ENCODE data around the gene MYO15A.

The MYO15A gene

GRCh38 chr17:18129041-18129502, 20.5 kb downstream of the MYO15A start:
- TF ChIP-seq EZH2 (optimal IDR thresholded peaks at IDR 0.05; ENCODE audit: low read depth, low read length): no peak
- no peak for TF ChIP-seq CTCF (IDR thresholded peaks at IDR 0.05; ENCODE audit: low read length)
- TF ChIP-seq EZH2phosphoT487 (IDR thresholded peaks at IDR 0.05; ENCODE audit: low read length): no peak

GRCh38 chr17:18132711-18133110, 24.2 kb downstream of the MYO15A start:
- no peaks in the 10 kb centered on the region for H3K4me1 ChIP-seq (ENCODE audit: low read length)
- H3K79me2 ChIP-seq (ENCODE audit: low read length): no peaks in the 10 kb centered on the region
- no peak overlapping the region for H3K4me3 ChIP-seq (ENCODE audit: low read length)
- no peak overlapping the region for H2AFZ ChIP-seq (ENCODE audit: low read length)
- H3K27ac ChIP-seq (ENCODE audit: low read length): no peak overlapping the region
- no peaks in the 10 kb centered on the region for H4K20me1 ChIP-seq (ENCODE audit: insufficient read depth, low read length)
- no peaks in the 10 kb centered on the region for H3K27me3 ChIP-seq (replicated peaks; ENCODE audit: insufficient read depth, low read length)
- H3K9me3 ChIP-seq (replicated peaks; ENCODE audit: insufficient read depth, low read length): no peaks in the 10 kb centered on the region
- no peaks in the 10 kb centered on the region for H3F3A ChIP-seq (ENCODE audit: insufficient read depth, low read length)
- no peak for TF ChIP-seq EZH2 (optimal IDR thresholded peaks at IDR 0.05; ENCODE audit: low read depth, low read length)
- no peak for TF ChIP-seq EZH2phosphoT487 (IDR thresholded peaks at IDR 0.05; ENCODE audit: low read length)
- no peak for TF ChIP-seq CTCF (IDR thresholded peaks at IDR 0.05; ENCODE audit: low read length)
- H3K36me3 ChIP-seq (replicated peaks; ENCODE audit: insufficient read depth, low read length): no peaks in the 10 kb centered on the region
- no peak overlapping the region for H3K9ac ChIP-seq (ENCODE audit: low read length)
- H3K9me2 ChIP-seq (replicated peaks; ENCODE audit: insufficient read depth, low read length): no peaks in the 10 kb centered on the region
- no peak overlapping the region for H3K4me2 ChIP-seq (ENCODE audit: low read depth, low read length)
- no peak for DNase-seq

More at GRCh38 chr17:18129041-18129502, 20.5 kb downstream of the MYO15A start:
- H3K79me2 ChIP-seq (ENCODE audit: low read length): no peaks in the 10 kb centered on the region
- DNase-seq: no peak
- H2AFZ ChIP-seq (ENCODE audit: low read length): no peak overlapping the region
- no peak overlapping the region for H3K4me3 ChIP-seq (ENCODE audit: low read length)
- no peaks in the 10 kb centered on the region for H3K9me3 ChIP-seq (replicated peaks; ENCODE audit: insufficient read depth, low read length)
- H4K20me1 ChIP-seq (ENCODE audit: insufficient read depth, low read length): no peaks in the 10 kb centered on the region
- no peak overlapping the region for H3K9ac ChIP-seq (ENCODE audit: low read length)
- H3K27me3 ChIP-seq (replicated peaks; ENCODE audit: insufficient read depth, low read length): peaks cover 11% of the 10 kb centered on the region; the same call in 1 of the 2 replicates
- H3F3A ChIP-seq (ENCODE audit: insufficient read depth, low read length): no peaks in the 10 kb centered on the region
- H3K27ac ChIP-seq (ENCODE audit: low read length): no peak overlapping the region
- no peaks in the 10 kb centered on the region for H3K4me1 ChIP-seq (ENCODE audit: low read length)
- no peaks in the 10 kb centered on the region for H3K36me3 ChIP-seq (replicated peaks; ENCODE audit: insufficient read depth, low read length)
- H3K9me2 ChIP-seq (replicated peaks; ENCODE audit: insufficient read depth, low read length): no peaks in the 10 kb centered on the region
- H3K4me2 ChIP-seq (ENCODE audit: low read depth, low read length): no peak overlapping the region

GRCh38 chr17:18136357-18136756, 27.8 kb downstream of the MYO15A start:
- Histone ChIP-seq H3K27ac (ENCODE audit: low read length) (no peak overlapping the region), H3K9ac (ENCODE audit: low read length) (no peak overlapping the region), H4K20me1 (ENCODE audit: insufficient read depth, low read length) (no peaks in the 10 kb centered on the region), H3K27me3 (replicated peaks; ENCODE audit: insufficient read depth, low read length) (no peaks in the 10 kb centered on the region), H3K4me1 (ENCODE audit: low read length) (no peaks in the 10 kb centered on the region), H3K9me2 (replicated peaks; ENCODE audit: insufficient read depth, low read length) (no peaks in the 10 kb centered on the region), H3K79me2 (ENCODE audit: low read length) (no peaks in the 10 kb centered on the region), H3F3A (ENCODE audit: insufficient read depth, low read length) (no peaks in the 10 kb centered on the region), H3K9me3 (replicated peaks; ENCODE audit: insufficient read depth, low read length) (no peaks in the 10 kb centered on the region), H2AFZ (ENCODE audit: low read length) (no peak overlapping the region), H3K36me3 (replicated peaks; ENCODE audit: insufficient read depth, low read length) (no peaks in the 10 kb centered on the region), H3K4me3 (ENCODE audit: low read length) (no peak overlapping the region), H3K4me2 (ENCODE audit: low read depth, low read length) (no peak overlapping the region)
- TF ChIP-seq EZH2 (optimal IDR thresholded peaks at IDR 0.05; ENCODE audit: low read depth, low read length) (no peak), CTCF (IDR thresholded peaks at IDR 0.05; ENCODE audit: low read length) (no peak), EZH2phosphoT487 (IDR thresholded peaks at IDR 0.05; ENCODE audit: low read length) (no peak)
- DNase-seq: no peak
